ENCODE measurements around the gene ANKRD50. TPM values are rescaled to one million over a fixed set of nuclear protein-coding genes. Genes with fewer than 3 reads are reported as not detected.
A peak's percentile ranks its signal among the peaks of the same experiment; 100 is the strongest.

The ANKRD50 gene, protein sequence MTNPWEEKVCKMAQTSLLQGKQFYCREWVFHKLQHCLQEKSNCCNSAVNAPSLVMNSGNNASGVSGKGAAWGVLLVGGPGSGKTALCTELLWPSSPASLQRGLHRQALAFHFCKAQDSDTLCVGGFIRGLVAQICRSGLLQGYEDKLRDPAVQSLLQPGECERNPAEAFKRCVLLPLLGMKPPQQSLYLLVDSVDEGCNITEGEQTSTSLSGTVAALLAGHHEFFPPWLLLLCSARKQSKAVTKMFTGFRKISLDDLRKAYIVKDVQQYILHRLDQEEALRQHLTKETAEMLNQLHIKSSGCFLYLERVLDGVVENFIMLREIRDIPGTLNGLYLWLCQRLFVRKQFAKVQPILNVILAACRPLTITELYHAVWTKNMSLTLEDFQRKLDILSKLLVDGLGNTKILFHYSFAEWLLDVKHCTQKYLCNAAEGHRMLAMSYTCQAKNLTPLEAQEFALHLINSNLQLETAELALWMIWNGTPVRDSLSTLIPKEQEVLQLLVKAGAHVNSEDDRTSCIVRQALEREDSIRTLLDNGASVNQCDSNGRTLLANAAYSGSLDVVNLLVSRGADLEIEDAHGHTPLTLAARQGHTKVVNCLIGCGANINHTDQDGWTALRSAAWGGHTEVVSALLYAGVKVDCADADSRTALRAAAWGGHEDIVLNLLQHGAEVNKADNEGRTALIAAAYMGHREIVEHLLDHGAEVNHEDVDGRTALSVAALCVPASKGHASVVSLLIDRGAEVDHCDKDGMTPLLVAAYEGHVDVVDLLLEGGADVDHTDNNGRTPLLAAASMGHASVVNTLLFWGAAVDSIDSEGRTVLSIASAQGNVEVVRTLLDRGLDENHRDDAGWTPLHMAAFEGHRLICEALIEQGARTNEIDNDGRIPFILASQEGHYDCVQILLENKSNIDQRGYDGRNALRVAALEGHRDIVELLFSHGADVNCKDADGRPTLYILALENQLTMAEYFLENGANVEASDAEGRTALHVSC (N-terminal part only)
- total RNA-seq (2014; rRNA removed; shearing (Covaris generic)), result 18.4 and 21.0 TPM in 2 replicates

DNA sequence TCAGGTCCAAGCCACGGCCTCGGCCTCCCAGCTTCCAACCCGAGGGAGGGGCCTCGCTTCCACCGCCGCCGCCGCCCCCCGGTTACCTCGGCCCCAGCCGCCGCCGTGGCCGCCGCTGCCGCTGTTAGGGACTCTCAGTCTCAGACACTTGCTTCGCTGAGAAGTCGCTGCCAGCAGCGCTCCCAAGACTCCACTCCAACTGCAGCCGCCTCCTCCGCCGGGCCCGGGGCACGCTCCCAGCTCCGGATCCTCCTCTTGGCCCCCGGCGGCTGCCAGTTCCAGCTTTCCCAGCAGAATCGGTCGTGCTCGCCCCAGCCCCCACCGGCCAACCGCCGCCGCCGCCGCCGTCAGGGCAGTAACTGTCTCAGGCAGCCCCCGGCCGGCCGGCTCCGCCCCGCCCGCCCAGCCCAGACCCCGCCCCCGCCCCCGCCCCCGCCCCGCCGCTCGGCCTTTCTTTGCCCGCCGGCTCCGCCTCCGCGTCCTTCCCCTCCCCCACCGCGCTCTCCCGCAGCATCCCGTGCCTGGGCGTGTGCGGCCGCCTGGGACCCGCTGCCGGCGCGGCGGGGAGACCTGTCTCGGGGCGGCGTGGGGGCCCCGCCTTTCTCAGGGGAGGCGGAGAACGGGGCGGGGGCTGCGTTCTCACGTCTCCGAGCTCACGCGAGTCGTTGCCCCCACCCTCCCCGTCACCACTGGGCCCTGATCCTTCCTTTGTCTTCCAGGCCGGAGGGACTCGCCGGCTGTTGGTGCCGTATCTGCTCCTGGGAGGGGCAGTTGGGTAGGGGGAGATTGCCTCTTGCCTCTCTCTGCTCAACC lies at the start of gene ANKRD50:
ANKRD50 (minus strand) TSS at position 361 of the 813 bp plus-strand sequence. CDS start 2,221 bp downstream, outside the sequence.
- H3K36me3 ChIP-seq, result peaks cover 7% of the 10 kb centered on the region
- peak within 1 kb of the TSS; percentile 96 for H3K27ac ChIP-seq

DNA sequence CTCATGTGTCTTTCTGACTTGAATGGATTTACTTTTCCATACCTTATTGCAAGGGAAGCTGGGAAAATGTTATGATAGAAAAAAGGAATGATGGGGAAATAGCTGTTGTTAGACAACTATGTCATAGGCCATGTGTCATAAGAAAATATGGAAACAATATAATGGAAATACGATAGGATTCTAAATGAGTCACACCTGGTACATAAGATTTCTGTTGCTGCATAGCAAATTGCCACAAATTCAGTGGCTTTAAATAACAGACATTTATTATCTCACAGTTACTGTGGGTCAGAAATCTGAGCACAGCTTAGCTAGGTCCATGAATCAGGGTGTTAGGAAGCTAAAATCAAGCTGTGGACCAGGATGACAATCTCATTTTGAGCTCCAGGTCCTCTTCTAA lies 44.6 kb upstream of the ANKRD50 start:
- no peaks in the 10 kb centered on the region for H3K4me1 ChIP-seq
- H3K27ac ChIP-seq, result no peak overlapping the region
- H3K4me3 ChIP-seq, result no peak overlapping the region
- DNase-seq, result no peak
- no peaks in the 10 kb centered on the region for H3K27me3 ChIP-seq
- no peaks in the 10 kb centered on the region for H3K36me3 ChIP-seq
- H3K9me3 ChIP-seq (replicated peaks), result no peaks in the 10 kb centered on the region

More for the DNA sequence above, at the start of gene ANKRD50:
- DNase-seq, result peak; percentile 95 to 97
- Histone ChIP-seq H3K4me1 (peaks cover 20% of the 10 kb centered on the region), H3K9me3 (replicated peaks) (no peaks in the 10 kb centered on the region), H3K27me3 (no peaks in the 10 kb centered on the region), H3K4me3 (peak within 1 kb of the TSS; percentile 96)

DNA sequence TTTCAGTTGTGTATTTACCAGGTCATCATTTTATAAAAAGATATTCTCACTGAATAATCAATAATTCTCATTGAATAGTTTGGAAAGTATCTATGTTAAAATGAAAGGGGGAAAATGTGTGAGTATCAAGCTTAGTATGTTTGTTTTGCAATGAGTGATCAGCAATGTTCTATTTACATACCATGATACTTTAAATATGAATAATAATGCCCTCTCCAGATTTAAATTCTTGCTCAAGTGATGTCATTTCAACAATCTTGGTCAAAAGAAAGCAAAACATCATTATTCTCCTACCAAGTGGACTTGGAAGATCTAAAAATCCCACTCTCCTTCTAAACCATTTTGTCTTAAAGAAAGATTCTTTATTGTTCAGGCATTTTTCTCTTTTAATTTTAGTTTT lies 42.1 kb upstream of the ANKRD50 start:
- Histone ChIP-seq H3K27ac (no peak overlapping the region), H3K4me1 (no peaks in the 10 kb centered on the region), H3K27me3 (no peaks in the 10 kb centered on the region), H3K4me3 (no peak overlapping the region), H3K36me3 (no peaks in the 10 kb centered on the region), H3K9me3 (replicated peaks) (no peaks in the 10 kb centered on the region)
- DNase-seq, result no peak

DNA sequence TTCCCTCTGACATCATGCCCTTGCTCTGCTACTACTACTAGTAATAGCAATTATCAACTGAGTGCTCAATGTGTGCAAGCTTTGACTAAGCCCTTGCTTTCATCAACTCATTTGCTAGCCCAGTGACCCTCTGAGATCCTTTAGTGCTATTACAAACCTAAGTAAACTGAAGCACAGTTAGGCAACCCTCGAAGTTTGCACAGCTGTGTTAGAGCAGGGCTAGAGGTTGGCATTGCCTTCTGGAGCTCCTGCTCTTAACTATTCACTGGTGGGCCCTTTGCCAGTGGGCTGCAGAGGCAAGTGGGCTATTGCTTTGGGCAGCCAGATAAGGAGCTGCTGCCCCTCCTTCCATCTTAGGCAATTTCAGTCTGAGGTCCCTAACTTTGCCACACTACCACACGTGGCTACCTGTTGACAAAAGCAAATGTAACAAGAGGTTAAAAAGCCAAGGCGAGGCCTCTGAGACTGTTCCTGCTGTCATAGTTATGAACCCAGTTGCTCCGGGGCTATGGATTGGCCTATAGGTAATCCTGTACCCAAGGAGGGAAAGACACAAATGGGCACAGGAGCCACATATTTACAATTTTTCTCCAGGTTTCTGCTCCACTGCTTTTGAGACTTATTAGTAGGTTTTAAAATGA lies 41.5 kb upstream of the ANKRD50 start:
- Histone ChIP-seq H3K4me3 (no peak overlapping the region), H3K9me3 (replicated peaks) (no peaks in the 10 kb centered on the region), H3K36me3 (no peaks in the 10 kb centered on the region), H3K27me3 (no peaks in the 10 kb centered on the region), H3K27ac (no peak overlapping the region), H3K4me1 (no peaks in the 10 kb centered on the region)
- DNase-seq, result no peak

DNA sequence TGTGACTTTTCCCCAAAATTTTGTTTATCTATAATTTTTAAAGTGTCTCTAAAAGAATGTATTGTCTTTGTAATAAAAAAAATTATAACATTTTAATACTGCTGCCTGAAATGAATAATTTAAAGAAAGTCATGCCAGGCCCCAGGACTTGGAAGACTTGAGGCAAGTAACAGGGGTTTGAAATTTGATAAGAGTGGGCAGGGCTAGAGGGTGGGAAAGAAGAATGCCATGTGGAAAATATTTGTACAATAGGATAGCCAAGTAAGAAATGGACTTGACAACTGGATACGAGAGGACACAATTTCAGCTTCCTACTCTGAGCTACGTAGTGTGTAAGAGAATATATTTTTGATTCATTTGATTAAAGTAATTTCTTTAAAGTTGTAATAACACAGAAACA lies 36.9 kb upstream of the ANKRD50 start:
- no peaks in the 10 kb centered on the region for H3K9me3 ChIP-seq (replicated peaks)
- no peaks in the 10 kb centered on the region for H3K27me3 ChIP-seq
- H3K27ac ChIP-seq, result no peak overlapping the region
- no peak for DNase-seq
- H3K36me3 ChIP-seq, result no peaks in the 10 kb centered on the region
- H3K4me1 ChIP-seq, result no peaks in the 10 kb centered on the region
- no peak overlapping the region for H3K4me3 ChIP-seq

DNA sequence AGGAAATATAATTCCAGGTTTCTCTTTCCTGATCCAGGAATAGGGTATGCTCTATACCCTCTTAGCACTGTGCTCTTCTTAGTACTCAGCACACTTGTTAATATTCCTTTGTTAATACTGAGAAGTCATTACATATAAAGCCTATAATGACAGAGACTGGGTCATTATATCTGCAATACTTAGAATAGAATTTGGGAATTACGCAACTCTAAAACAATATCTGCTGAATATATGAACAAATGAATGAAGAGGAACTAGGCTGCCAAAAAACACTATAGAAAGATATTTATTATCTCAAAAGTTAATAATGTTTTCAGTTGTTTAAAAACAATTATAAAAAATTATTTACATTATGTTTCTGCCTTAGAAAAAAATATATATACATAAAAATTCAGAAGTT lies 36.4 kb upstream of the ANKRD50 start:
- Histone ChIP-seq H3K4me3 (no peak overlapping the region), H3K27ac (no peak overlapping the region), H3K36me3 (no peaks in the 10 kb centered on the region), H3K27me3 (no peaks in the 10 kb centered on the region), H3K9me3 (replicated peaks) (no peaks in the 10 kb centered on the region), H3K4me1 (no peaks in the 10 kb centered on the region)
- no peak for DNase-seq

DNA sequence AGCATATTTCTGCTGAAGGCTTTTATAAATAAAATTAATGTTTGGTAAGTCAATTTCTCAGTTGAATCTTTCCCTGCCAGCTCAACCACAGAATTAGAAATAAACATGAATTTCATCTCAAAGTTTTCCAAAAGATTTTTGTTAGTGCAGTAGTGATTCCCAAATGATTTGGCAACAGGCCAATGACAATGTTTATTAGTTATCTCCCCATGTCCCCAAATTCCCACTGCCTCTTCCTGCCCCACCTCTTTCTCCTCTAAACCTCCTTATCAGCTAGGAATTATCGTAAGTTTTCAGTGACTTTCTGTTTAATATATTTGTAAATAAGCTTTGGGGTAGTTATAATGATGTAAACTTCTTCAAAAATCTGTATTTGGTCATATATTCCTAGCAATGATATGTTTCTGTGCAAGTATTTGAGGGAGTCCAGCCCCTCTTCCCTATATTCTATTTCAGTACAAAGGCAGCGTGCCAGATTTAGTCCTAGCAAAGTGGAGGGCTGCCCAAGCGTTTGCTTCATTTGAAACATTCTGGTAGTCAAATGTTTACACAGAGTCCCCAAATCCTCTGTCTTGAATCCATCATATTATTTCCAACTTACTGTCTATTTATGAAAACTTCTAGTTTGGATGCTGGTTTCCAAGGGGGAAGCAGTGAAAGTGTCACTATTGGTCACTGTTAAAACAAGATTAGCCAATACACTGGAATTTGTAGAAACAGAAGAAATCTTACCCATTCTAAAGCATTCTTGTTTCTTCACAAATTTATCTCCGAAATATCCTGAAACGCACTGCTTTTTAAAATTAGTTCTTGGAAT lies 33.7 kb upstream of the ANKRD50 start:
- Histone ChIP-seq H3K4me1 (no peaks in the 10 kb centered on the region), H3K36me3 (no peaks in the 10 kb centered on the region), H3K27ac (no peak overlapping the region), H3K4me3 (no peak overlapping the region), H3K9me3 (replicated peaks) (no peaks in the 10 kb centered on the region), H3K27me3 (no peaks in the 10 kb centered on the region; the same call in 1 of the 2 replicates)
- DNase-seq, result peak in 1 of 2 experiments; percentile 12

DNA sequence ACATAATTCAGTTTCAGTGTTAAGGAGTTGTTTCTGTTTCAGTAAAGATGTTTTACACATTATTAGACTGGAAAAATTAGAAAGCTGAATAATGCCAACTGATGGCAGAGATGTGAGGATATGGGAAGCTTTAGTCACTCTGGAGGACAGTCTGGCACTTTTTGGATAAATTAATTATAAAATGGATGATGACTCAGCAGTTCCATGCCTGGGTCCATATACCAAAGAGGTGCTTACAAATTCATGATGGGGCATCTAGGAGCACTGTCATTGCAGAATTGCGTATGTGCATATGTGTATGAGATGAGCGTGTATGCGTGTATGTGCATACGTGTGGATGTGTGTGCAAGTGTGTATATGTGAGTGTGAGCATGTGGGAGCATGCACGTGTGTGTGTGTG lies 31.2 kb upstream of the ANKRD50 start:
- Histone ChIP-seq H3K36me3 (no peaks in the 10 kb centered on the region), H3K9me3 (replicated peaks) (no peaks in the 10 kb centered on the region)
- no peak for DNase-seq

DNA sequence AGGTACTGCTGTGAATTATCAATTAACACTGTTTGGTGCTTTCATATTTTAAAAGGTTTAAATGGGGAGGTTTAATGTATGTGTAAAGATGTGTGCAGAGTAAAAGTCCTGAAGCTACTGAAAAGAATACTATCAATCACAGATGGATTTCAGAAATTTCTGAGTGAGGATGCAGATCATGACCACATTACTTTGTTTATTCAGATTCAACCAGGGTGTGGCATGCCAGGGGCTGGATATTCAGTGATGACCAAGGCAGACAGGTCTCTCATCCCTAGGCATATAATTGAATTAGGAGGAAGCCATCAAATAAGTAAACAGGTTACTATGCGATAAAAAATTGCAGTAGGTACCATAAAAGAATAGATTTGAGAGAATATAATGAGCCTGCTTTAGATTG lies 28.0 kb upstream of the ANKRD50 start:
- Histone ChIP-seq H3K4me3 (no peak overlapping the region), H3K4me1 (no peaks in the 10 kb centered on the region), H3K27me3 (no peaks in the 10 kb centered on the region; the same call in 1 of the 2 replicates), H3K9me3 (replicated peaks) (no peaks in the 10 kb centered on the region), H3K27ac (no peak overlapping the region), H3K36me3 (no peaks in the 10 kb centered on the region)
- no peak for DNase-seq

More for the DNA sequence above, 31.2 kb upstream of the ANKRD50 start:
- Histone ChIP-seq H3K4me3 (no peak overlapping the region), H3K27me3 (no peaks in the 10 kb centered on the region; the same call in 1 of the 2 replicates), H3K4me1 (no peaks in the 10 kb centered on the region), H3K27ac (no peak overlapping the region)

DNA sequence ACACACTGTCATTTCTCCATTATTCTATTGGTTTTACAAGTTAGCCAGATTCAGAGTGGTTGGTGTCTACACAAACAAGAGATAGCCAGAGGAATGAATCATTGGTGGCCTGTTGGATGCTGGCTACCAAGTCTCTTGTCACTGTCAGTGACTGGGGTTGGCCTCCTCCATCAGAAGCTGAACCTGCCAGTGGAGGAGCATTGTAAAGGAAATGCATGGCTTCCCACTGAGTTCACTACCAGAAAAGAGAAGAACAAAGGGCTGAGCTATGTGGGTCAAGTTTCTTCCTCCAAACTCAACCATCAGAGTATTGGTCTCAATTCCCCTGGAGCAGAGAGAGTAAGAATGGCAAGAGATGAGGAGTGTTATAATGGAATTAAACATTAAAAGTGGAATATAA lies 26.5 kb upstream of the ANKRD50 start:
- Histone ChIP-seq H3K27me3 (no peaks in the 10 kb centered on the region; the same call in 1 of the 2 replicates), H3K27ac (no peak overlapping the region), H3K36me3 (no peaks in the 10 kb centered on the region), H3K4me3 (no peak overlapping the region), H3K9me3 (replicated peaks) (no peaks in the 10 kb centered on the region), H3K4me1 (no peaks in the 10 kb centered on the region)
- DNase-seq, result no peak

DNA sequence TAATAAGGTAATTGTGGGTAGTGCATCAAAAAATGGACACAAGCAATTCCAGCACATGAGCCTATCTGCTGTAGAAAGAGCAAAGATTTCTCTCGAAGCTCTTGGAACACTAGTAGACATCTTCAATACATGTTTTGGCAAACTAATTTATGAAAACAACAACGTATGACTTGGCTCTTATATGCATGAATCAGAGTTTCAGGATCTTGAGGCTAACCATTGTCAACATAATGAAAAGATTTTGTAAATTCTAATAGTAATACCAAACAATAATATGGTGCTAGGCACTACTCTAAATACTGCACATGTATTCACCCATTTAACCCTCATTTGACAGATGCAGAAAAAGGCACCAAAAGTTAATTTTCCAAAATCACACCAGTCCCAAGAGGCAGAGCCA lies 25.1 kb upstream of the ANKRD50 start:
- no peaks in the 10 kb centered on the region for H3K27me3 ChIP-seq
- DNase-seq, result no peak
- H3K4me1 ChIP-seq, result no peaks in the 10 kb centered on the region

DNA sequence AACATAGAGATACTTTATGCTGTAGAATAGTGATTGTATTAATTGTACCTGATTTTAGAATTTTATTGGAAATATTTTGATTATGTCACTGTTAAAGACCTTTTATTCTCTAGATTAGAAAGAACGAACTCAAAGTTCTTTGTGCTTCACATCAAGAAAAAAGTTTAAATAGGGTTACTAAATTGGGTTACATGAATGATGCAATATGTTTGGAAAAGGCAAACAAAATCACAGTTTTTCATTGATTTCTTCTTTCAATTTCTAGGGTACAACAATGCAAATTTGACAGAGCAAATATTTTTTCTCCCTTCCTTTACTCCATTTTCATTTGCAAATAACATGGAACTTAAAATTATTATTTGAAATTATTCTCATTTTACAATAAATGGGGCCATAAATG lies 24.0 kb upstream of the ANKRD50 start:
- Histone ChIP-seq H3K36me3 (no peaks in the 10 kb centered on the region), H3K9me3 (replicated peaks) (no peaks in the 10 kb centered on the region), H3K27me3 (no peaks in the 10 kb centered on the region), H3K4me1 (no peaks in the 10 kb centered on the region), H3K4me3 (no peak overlapping the region), H3K27ac (no peak overlapping the region)
- DNase-seq, result no peak

More for the DNA sequence above, 25.1 kb upstream of the ANKRD50 start:
- no peaks in the 10 kb centered on the region for H3K9me3 ChIP-seq (replicated peaks)
- no peak overlapping the region for H3K27ac ChIP-seq
- H3K4me3 ChIP-seq, result no peak overlapping the region
- H3K36me3 ChIP-seq, result no peaks in the 10 kb centered on the region

DNA sequence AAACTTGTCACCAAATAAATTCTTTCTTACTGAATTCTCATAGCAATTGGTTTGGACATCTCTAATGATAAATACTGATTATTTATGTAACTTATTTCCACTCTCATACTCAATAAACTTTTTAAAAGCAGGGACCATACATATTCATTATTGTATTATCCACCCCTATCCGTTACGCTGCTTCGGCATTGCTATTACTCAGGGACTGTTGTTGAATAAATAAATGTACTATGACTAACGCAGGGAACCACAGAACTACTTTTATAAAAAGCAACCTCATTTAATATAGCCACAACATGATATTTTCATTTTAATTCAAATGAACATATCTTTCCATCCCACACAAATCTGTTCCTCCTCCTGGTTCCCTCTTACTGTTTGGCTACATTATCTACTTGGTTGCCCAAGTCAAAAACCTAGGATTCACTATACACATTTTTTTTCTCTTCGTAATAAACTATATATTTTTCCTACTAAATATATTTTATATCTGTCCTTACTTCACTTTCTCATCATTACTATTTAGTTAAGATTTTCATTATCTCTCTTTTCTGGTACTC lies 14.9 kb upstream of the ANKRD50 start:
- Histone ChIP-seq H3K4me1 (peaks cover 3% of the 10 kb centered on the region; the same call in 1 of the 2 replicates), H3K4me3 (no peak overlapping the region), H3K9me3 (replicated peaks) (no peaks in the 10 kb centered on the region), H3K36me3 (no peaks in the 10 kb centered on the region), H3K27me3 (no peaks in the 10 kb centered on the region), H3K27ac (no peak overlapping the region)
- DNase-seq, result no peak

Measured in SJCRH30 (cell line).